Cardiac muscle cell (in vitro differentiated cells and primary cell): ENCODE measurements around the gene ARHGEF37. TPM values are rescaled to one million over a fixed set of nuclear protein-coding genes. Genes with fewer than 3 reads are reported as not detected.

ENCODE experiments used
- DNase-seq, 2 donors: peaks; one replicate each; pipeline versions ENCODE4 v3.0.0 to v3.0.0-alpha.2; 2010 to 2017; ENCODE audit warnings: low read depth in 1 of 2, low spot score in 1 of 2
- H3K27ac ChIP-seq: fragments of 200-600 bp; sonication (generic); 2 replicates; pipeline ENCODE4 v1.5.1; 2016
- H3K27me3 ChIP-seq: fragments of 200-600 bp; sonication (generic); 2 replicates; pipeline ENCODE4 v1.6.0; 2016; ENCODE audit warnings: control low read depth
- H3K36me3 ChIP-seq: fragments of 200-600 bp; sonication (generic); 2 replicates; pipeline ENCODE4 v1.5.1; 2016; ENCODE audit warnings: control low read depth
- H3K4me1 ChIP-seq: fragments of 200-600 bp; sonication (generic); 2 replicates; pipeline ENCODE4 v1.8.1; 2017; ENCODE audit warnings: low read depth, mild to moderate bottlenecking, mixed run types
- H3K4me3 ChIP-seq: fragments of 200-600 bp; sonication (generic); 2 replicates; pipeline ENCODE4 v1.5.1; 2016; ENCODE audit warnings: mild to moderate bottlenecking
- H3K9me3 ChIP-seq: fragments of 200-600 bp; sonication (generic); 2 replicates; pipeline ENCODE4 v1.5.1; 2017; ENCODE audit warnings: low read depth, mild to moderate bottlenecking, control low read depth
- polyA plus RNA-seq: library from polyadenylated mRNA; unstranded; fragments of >200 nt; fragmentation: Nextera tagmentation; extraction: Ambion mirVana; gene quantifications from 2 replicates; pipeline ENCODE4 v1.2.1, GENCODE V29; 2016
- total RNA-seq: library from RNA; depleted of rRNA; stranded (reverse); fragments of >200 nt; gene quantifications from 2 replicates; pipeline ENCODE4 v1.2.3, GENCODE V29; 2016
- TF ChIP-seq, protein P1 (sequence below): IDR thresholded peaks from 2 replicates; pipeline ENCODE4 v1.5.1; 2012; ENCODE audit warnings: low read depth, mild to moderate bottlenecking, low read length

The ARHGEF37 gene
- total and polyA plus RNA-seq, 2 experiments from 2014 or later = 4.2 to 6.3 TPM

DNA sequence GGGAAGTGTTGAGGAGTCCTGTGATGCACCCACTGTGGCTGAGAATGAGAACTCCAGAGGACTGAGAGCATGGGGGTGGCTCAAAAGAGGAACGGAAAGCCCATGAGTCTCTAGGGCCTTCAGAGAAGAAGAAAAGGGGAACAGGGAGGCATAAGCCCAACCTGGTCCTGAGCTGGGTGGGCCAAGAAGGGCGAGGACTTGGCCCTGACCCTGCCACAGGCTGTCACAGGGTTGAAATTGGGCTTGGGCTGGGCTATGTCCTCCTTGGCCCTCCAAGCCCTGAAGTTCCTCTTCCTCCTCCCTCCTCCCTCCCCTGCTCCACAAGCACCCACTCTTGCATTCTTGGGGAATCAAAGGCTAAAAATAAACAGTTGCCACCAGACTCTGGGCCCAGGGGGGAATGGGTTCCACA lies 99.5 kb downstream of the ARHGEF37 start:
- TF ChIP-seq, protein P1, sequence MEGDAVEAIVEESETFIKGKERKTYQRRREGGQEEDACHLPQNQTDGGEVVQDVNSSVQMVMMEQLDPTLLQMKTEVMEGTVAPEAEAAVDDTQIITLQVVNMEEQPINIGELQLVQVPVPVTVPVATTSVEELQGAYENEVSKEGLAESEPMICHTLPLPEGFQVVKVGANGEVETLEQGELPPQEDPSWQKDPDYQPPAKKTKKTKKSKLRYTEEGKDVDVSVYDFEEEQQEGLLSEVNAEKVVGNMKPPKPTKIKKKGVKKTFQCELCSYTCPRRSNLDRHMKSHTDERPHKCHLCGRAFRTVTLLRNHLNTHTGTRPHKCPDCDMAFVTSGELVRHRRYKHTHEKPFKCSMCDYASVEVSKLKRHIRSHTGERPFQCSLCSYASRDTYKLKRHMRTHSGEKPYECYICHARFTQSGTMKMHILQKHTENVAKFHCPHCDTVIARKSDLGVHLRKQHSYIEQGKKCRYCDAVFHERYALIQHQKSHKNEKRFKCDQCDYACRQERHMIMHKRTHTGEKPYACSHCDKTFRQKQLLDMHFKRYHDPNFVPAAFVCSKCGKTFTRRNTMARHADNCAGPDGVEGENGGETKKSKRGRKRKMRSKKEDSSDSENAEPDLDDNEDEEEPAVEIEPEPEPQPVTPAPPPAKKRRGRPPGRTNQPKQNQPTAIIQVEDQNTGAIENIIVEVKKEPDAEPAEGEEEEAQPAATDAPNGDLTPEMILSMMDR = no peak
- H3K27me3 ChIP-seq = no peaks in the 10 kb centered on the region
- H3K4me1 ChIP-seq = peaks cover 40% of the 10 kb centered on the region
- no peaks in the 10 kb centered on the region for H3K36me3 ChIP-seq
- DNase-seq = peak in 1 of 2 donors; percentile 47
- H3K9me3 ChIP-seq = no peaks in the 10 kb centered on the region
- H3K27ac ChIP-seq = peak overlapping the region; percentile 94
- H3K4me3 ChIP-seq = no peak overlapping the region

GRCh38 chr5:149681252-149681651 lies 100.0 kb downstream of the ARHGEF37 start:
- DNase-seq = peak in 1 of 2 donors; percentile 62
- Histone ChIP-seq H3K4me1 (peaks cover 40% of the 10 kb centered on the region), H3K9me3 (no peaks in the 10 kb centered on the region), H3K27me3 (no peaks in the 10 kb centered on the region), H3K4me3 (no peak overlapping the region), H3K27ac (peak overlapping the region; percentile 94), H3K36me3 (no peaks in the 10 kb centered on the region)
- TF ChIP-seq, protein P1 = no peak

- Histone ChIP-seq H3K27me3 (no peaks in the 10 kb centered on the region), H3K4me1 (peaks cover 39% of the 10 kb centered on the region), H3K36me3 (no peaks in the 10 kb centered on the region), H3K27ac (peak overlapping the region; percentile 94), H3K9me3 (no peaks in the 10 kb centered on the region), H3K4me3 (no peak overlapping the region)
- TF ChIP-seq, protein P1 = no peak
- DNase-seq = no peak
These were observed 100.6 kb downstream of the ARHGEF37 start for GRCh38 chr5:149681922-149682321.

- H3K9me3 ChIP-seq = no peaks in the 10 kb centered on the region
- H3K27ac ChIP-seq = peak overlapping the region; percentile 94
- H3K4me1 ChIP-seq = peaks cover 37% of the 10 kb centered on the region
- DNase-seq = no peak
- H3K27me3 ChIP-seq = no peaks in the 10 kb centered on the region
- TF ChIP-seq, protein P1 = no peak
- no peak overlapping the region for H3K4me3 ChIP-seq
- no peaks in the 10 kb centered on the region for H3K36me3 ChIP-seq
These were observed 101.3 kb downstream of the ARHGEF37 start for GRCh38 chr5:149682532-149683075.

DNA sequence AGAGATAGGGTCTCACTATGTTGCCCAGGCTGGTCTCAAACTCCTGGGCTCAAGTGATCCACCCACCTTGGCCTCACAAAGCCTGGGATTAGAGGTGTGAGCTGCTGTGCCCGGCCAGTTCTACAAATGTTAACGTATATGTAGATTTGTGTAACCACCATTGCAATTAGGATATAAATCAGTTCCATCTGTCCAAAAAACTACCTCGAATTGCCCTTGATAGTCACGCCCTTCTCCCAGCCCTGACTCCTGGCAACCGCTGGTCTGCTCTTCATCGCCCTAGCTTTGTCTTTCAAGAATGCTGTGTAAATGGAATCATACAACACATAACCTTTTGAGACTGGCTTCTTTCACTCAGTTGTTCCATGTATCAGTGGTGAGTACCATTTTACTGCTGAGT lies 102.7 kb downstream of the ARHGEF37 start:
- H3K27ac ChIP-seq = peak overlapping the region; percentile 7
- no peaks in the 10 kb centered on the region for H3K27me3 ChIP-seq
- DNase-seq = no peak
- no peaks in the 10 kb centered on the region for H3K9me3 ChIP-seq
- no peaks in the 10 kb centered on the region for H3K36me3 ChIP-seq
- TF ChIP-seq, protein P1 = no peak
- H3K4me1 ChIP-seq = peaks cover 37% of the 10 kb centered on the region
- no peak overlapping the region for H3K4me3 ChIP-seq

DNA sequence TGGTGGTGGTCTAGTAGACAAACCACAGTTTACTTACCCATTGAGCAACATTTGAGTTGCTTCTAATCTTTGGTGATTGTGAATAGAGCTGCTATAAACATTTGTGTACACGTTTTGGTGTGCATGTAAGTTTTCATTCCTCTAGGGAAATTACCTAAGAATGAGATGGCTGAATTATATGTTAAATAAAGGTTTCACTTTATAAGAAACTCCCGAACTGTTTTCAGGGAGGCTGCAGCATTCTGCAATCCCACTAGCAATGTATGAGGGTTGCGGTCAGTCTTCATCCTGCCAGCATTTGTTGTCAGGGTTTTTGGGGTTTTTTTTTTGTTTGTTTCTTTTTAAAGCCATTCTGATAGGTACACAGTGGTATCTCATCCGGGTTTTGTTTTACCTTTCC lies 103.1 kb downstream of the ARHGEF37 start:
- TF ChIP-seq, protein P1 = no peak

More for the DNA sequence above, 103.1 kb downstream of the ARHGEF37 start:
- peak overlapping the region; percentile 7 for H3K27ac ChIP-seq
- H3K4me3 ChIP-seq = no peak overlapping the region
- H3K4me1 ChIP-seq = peaks cover 37% of the 10 kb centered on the region
- no peaks in the 10 kb centered on the region for H3K36me3 ChIP-seq
- H3K27me3 ChIP-seq = no peaks in the 10 kb centered on the region
- DNase-seq = no peak
- H3K9me3 ChIP-seq = no peaks in the 10 kb centered on the region
